H1 (cell line): ENCODE measurements around the gene PIAS4. TPM values are rescaled to one million over a fixed set of nuclear protein-coding genes. Genes with fewer than 3 reads are reported as not detected.

Experiments
- CTCF ChIA-PET: fragments of 300-600 bp; sonication (Branson Sonifier 250); formaldehyde crosslinking; loops from one replicate; lab custom pipeline; 2021; ENCODE audit not compliant: partially characterized antibody; lab: Charles Lee
- POLR2A ChIA-PET: fragments of 300-600 bp; sonication (Branson Sonifier 250); formaldehyde crosslinking; loops from one replicate; lab custom pipeline; 2021; ENCODE audit warnings: inconsistent platforms; ENCODE audit not compliant: partially characterized antibody; lab: Charles Lee
- DNase-seq, 2 experiments: peaks; one replicate each; pipeline versions ENCODE4 v3.0.0 to v3.0.0-alpha.2; 2010 to 2022; ENCODE audit warnings: low spot score in 2 of 2, low read depth in 1 of 2, mixed read lengths in 1 of 2
- FAIRE-seq: peaks from 2 replicates; lab custom pipeline; 2011; peaks lifted over from hg19 to GRCh38; lab: Jason Lieb, UNC
- H2AFZ ChIP-seq: 2 replicates; pipeline ENCODE4 v1.8.1; 2012; ENCODE audit warnings: low read length, inconsistent platforms
- H2AK5ac ChIP-seq: 2 replicates; pipeline ENCODE4 v1.6.1; 2013; ENCODE audit warnings: low read depth, low read length
- H2BK120ac ChIP-seq: replicated peaks from 2 replicates; pipeline ENCODE3; 2013; ENCODE audit warnings: low read depth, low read length, inconsistent platforms
- H2BK12ac ChIP-seq: 2 replicates; pipeline ENCODE4 v1.6.1; 2013; ENCODE audit warnings: low read depth, low read length
- H2BK15ac ChIP-seq: 2 replicates; pipeline ENCODE4 v1.6.1; 2013; ENCODE audit warnings: low read length
- H2BK20ac ChIP-seq: 2 replicates; pipeline ENCODE4 v1.6.1; 2013; ENCODE audit warnings: low read length
- H2BK5ac ChIP-seq: 2 replicates; pipeline ENCODE4 v1.6.1; 2013; ENCODE audit warnings: low read depth, low read length
- H3K14ac ChIP-seq: 2 replicates; pipeline ENCODE4 v1.6.1; 2013; ENCODE audit warnings: inconsistent platforms; ENCODE audit not compliant: insufficient read length
- H3K18ac ChIP-seq: 2 replicates; pipeline ENCODE4 v1.6.1; 2013; ENCODE audit warnings: low read length; ENCODE audit errors: extremely low read depth
- H3K23ac ChIP-seq: 2 replicates; pipeline ENCODE4 v1.6.1; 2013; ENCODE audit warnings: inconsistent platforms; ENCODE audit not compliant: insufficient read length
- H3K23me2 ChIP-seq: 2 replicates; pipeline ENCODE4 v1.6.1; 2013; ENCODE audit warnings: low read depth, low read length
- H3K27ac ChIP-seq: 2 replicates; pipeline ENCODE4 v1.6.1; 2011; ENCODE audit warnings: low read depth, low read length, inconsistent platforms
- H3K27me3 ChIP-seq, 4 experiments: replicated peaks in 1 of 4; 1 replicate in 1 of 4; 2 replicates in 3 of 4; pipeline versions ENCODE4 v1.6.1 to v1.8.1; 2011 to 2013; ENCODE audit warnings: low read length in 3 of 4, mild to moderate bottlenecking in 3 of 4, inconsistent platforms in 2 of 4, mixed read lengths in 2 of 4, moderate library complexity in 1 of 4; ENCODE audit not compliant: control insufficient read depth in 3 of 4, insufficient read depth in 3 of 4; ENCODE audit errors: extremely low read depth in 1 of 4
- H3K36me3 ChIP-seq, 4 experiments: 2 replicates each; pipeline versions ENCODE4 v1.6.1 to v1.8.1; 2011 to 2013; ENCODE audit warnings: mild to moderate bottlenecking in 4 of 4, low read length in 3 of 4, moderate library complexity in 2 of 4, control low read depth in 1 of 4, inconsistent platforms in 1 of 4; ENCODE audit not compliant: insufficient read depth in 4 of 4, control insufficient read depth in 2 of 4
- H3K4ac ChIP-seq: replicated peaks from 2 replicates; pipeline ENCODE3; 2013; ENCODE audit warnings: low read length, low read depth, mixed read lengths, inconsistent platforms; ENCODE audit not compliant: insufficient read length
- H3K4me1 ChIP-seq, 4 experiments: replicated peaks in 1 of 4; 1 replicate in 1 of 4; 2 replicates in 3 of 4; pipeline versions ENCODE4 v1.6.1 to v1.8.1; 2011 to 2013; ENCODE audit warnings: low read length in 3 of 4, inconsistent platforms in 2 of 4, mixed read lengths in 1 of 4; ENCODE audit not compliant: insufficient read depth in 4 of 4, control insufficient read depth in 3 of 4
- H3K4me2 ChIP-seq, 2 experiments: 2 replicates each; pipeline versions ENCODE4 v1.6.1 to v1.8.1; 2011 to 2013; ENCODE audit warnings: low read depth in 2 of 2, low read length in 2 of 2, control low read depth in 1 of 2, inconsistent platforms in 1 of 2, mild to moderate bottlenecking in 1 of 2; ENCODE audit not compliant: insufficient read depth in 1 of 2
- H3K4me3 ChIP-seq, 4 experiments: fragments of 200-600, 300-600 bp in 1 of 4; sonication (generic), shearing (Covaris generic), sonication (Bioruptor Twin) in 1 of 4; 2 replicates each; pipeline versions ENCODE4 v1.5.1 to v1.8.1; 2011 to 2016; ENCODE audit warnings: low read length in 4 of 4, low read depth in 3 of 4, control low read depth in 2 of 4, inconsistent platforms in 2 of 4, mild to moderate bottlenecking in 2 of 4, mixed read lengths in 1 of 4, moderate library complexity in 1 of 4; ENCODE audit not compliant: insufficient read depth in 2 of 4; ENCODE audit errors: extremely low read depth in 1 of 4
- H3K56ac ChIP-seq: replicated peaks from 2 replicates; pipeline ENCODE3; 2013; ENCODE audit warnings: low read depth, mild to moderate bottlenecking, mixed read lengths, low read length, inconsistent platforms; ENCODE audit not compliant: insufficient read length
- H3K79me1 ChIP-seq: 2 replicates; pipeline ENCODE4 v1.6.1; 2013; ENCODE audit warnings: low read depth, low read length, control low read depth
- H3K79me2 ChIP-seq, 2 experiments: 2 replicates each; pipeline versions ENCODE4 v1.6.1 to v1.8.1; 2012 to 2013; ENCODE audit warnings: low read length in 2 of 2, mild to moderate bottlenecking in 2 of 2, inconsistent platforms in 1 of 2; ENCODE audit not compliant: insufficient read depth in 2 of 2, control insufficient read depth in 1 of 2
- H3K9ac ChIP-seq, 4 experiments: replicated peaks in 1 of 4; 1 replicate in 1 of 4; 2 replicates in 3 of 4; pipeline versions ENCODE4 v1.6.1 to v1.8.1; 2011 to 2013; ENCODE audit warnings: low read depth in 3 of 4, low read length in 3 of 4, control low read depth in 2 of 4, mild to moderate bottlenecking in 2 of 4, moderate library complexity in 2 of 4, inconsistent platforms in 1 of 4; ENCODE audit errors: extremely low read depth in 1 of 4
- H3K9me3 ChIP-seq, 2 experiments: 2 replicates each; pipeline versions ENCODE4 v1.6.1 to v1.8.1; 2012 to 2013; ENCODE audit warnings: mild to moderate bottlenecking in 2 of 2, moderate library complexity in 2 of 2, control low read depth in 1 of 2, inconsistent platforms in 1 of 2, low read depth in 1 of 2, low read length in 1 of 2, mixed read lengths in 1 of 2; ENCODE audit not compliant: insufficient read depth in 2 of 2
- H4K20me1 ChIP-seq, 2 experiments: replicated peaks in 1 of 2; 2 replicates each; pipeline versions ENCODE3 to v1.8.1; 2011 to 2013; ENCODE audit warnings: inconsistent platforms in 2 of 2, low read length in 2 of 2, mild to moderate bottlenecking in 1 of 2; ENCODE audit not compliant: insufficient read depth in 2 of 2, control insufficient read depth in 1 of 2
- H4K5ac ChIP-seq: 2 replicates; pipeline ENCODE4 v1.6.1; 2013; ENCODE audit warnings: low read length, low read depth, mixed read lengths, inconsistent platforms; ENCODE audit not compliant: insufficient read length
- H4K8ac ChIP-seq: 2 replicates; pipeline ENCODE4 v1.8.0; 2013; ENCODE audit warnings: mild to moderate bottlenecking, moderate library complexity, low read length, inconsistent platforms; ENCODE audit not compliant: insufficient read depth; ENCODE audit errors: extremely low read depth
- H4K91ac ChIP-seq: replicated peaks from 2 replicates; pipeline ENCODE3; 2013; ENCODE audit warnings: low read length, mixed read lengths, inconsistent platforms; ENCODE audit not compliant: insufficient read length
- KDM1A ChIP-seq: fragments of 200-600, 300-600 bp; sonication (generic); IDR thresholded peaks from 2 replicates; pipeline ENCODE4 v1.7.1; 2016; ENCODE audit warnings: mild to moderate bottlenecking, low read length, borderline replicate concordance
- WGBS, 2 experiments: shearing (Covaris generic) in 1 of 2; methylation state at CpG; one replicate each; pipeline versions ENCODE4 v1.1.6 to v1.1.7; 2013 to 2015; ENCODE audit warnings: low lambda C conversion rate in 2 of 2, mixed read lengths in 2 of 2, inconsistent platforms in 1 of 2, low coverage in 1 of 2, missing lambda C conversion rate in 1 of 2; ENCODE audit not compliant: insufficient replicate concordance in 2 of 2, insufficient coverage in 1 of 2, insufficient read length in 1 of 2; ENCODE audit errors: extremely low coverage in 1 of 2, missing lambda C conversion rate in 1 of 2; 5-methylcytosine and 5-hydroxymethylcytosine counted together
- polyA plus RNA-seq, 7 experiments: library from polyadenylated mRNA; depleted of rRNA in 3 of 7; stranded (reverse) in 5 of 7; unstranded in 2 of 7; fragments of >200 nt in 5 of 7; fragments of 200-250 nt in 2 of 7; gene quantifications; 1 replicate in 5 of 7; 2 replicates in 1 of 7; 4 replicates in 1 of 7; pipeline versions ENCODE4 v1.2.1 to v1.2.3, GENCODE V29; 2011 to 2013; ENCODE audit warnings: missing spikeins in 2 of 7, mixed read lengths in 2 of 7
- total RNA-seq: library from RNA; stranded (reverse); fragmentation: NEBNext Ultra II Directional; extraction: Animal tissue kit (Norgen Biotek cat#: 25700); gene quantifications from 2 replicates; pipeline ENCODE4 v1.2.1, GENCODE V29; 2021

PIAS4 gene
- total and polyA plus RNA-seq, 2 of the 8 experiments (the other 6 are each of a cell fraction or from before 2014, with no cell fraction given), result 30.2 to 51.4 TPM

- Histone ChIP-seq H3K79me2 (peaks cover 16 to 78% of the 10 kb centered on the region in 2 experiments; a peak in 3 of 4 replicates), H2BK5ac (no peak overlapping the region), H3K27me3 (no peaks in the 10 kb centered on the region), H3K23me2 (0 out of 2 replicates have a peak, but pooled peaks cover 3% of the 10 kb centered on the region), H3K9ac (no peak overlapping the region), H2BK15ac (no peak overlapping the region), H2BK12ac (no peak overlapping the region), H2BK20ac (no peak overlapping the region), H3K56ac (no peak overlapping the region), H4K91ac (no peak overlapping the region), H3K4ac (no peak overlapping the region), H4K20me1 (peaks cover 47 to 52% of the 10 kb centered on the region in 2 experiments), H3K18ac (no peak overlapping the region), H3K4me1 (peaks cover 0 to 40% (median 17%) of the 10 kb centered on the region in 4 experiments; a peak in 5 of 7 replicates), H4K5ac (no peak overlapping the region), H3K4me3 (no peak overlapping the region), H3K14ac (no peak overlapping the region), H3K79me1 (peaks cover 20% of the 10 kb centered on the region), H3K27ac (0 out of 2 replicates have a peak overlapping the region, but pooled peaks have one; percentile 33), H2AFZ (no peak overlapping the region), H3K9me3 (no peaks in the 10 kb centered on the region), H4K8ac (peak overlapping the region; percentile 42), H2AK5ac (no peak overlapping the region), H3K36me3 (peaks cover 2 to 21% (median 10%) of the 10 kb centered on the region in 4 experiments), H3K4me2 (no peak overlapping the region), H3K23ac (no peak overlapping the region), H2BK120ac (no peak overlapping the region)
- FAIRE-seq (no peak), DNase-seq (no peak)
- ChIA-PET POLR2A (interaction anchor here (0.6 to 2.7 kb wide), 16 partner anchors 8 to 1056 kb away, joined by 3 to 10 read pairs (median 4); partner anchors contain the start of genes EEF2, PIAS4 and ZBTB7A), CTCF (interaction anchor here (0.7 to 1.9 kb wide), 5 partner anchors 8 to 920 kb away, joined by 3 to 6 read pairs (median 3); no protein-coding TSS in a partner anchor)
- 89% methylated on average over 15 of the region's 22 CpGs; no CpG with 5 or more reads in 1 of the 2 experiments for WGBS, 2 experiments
- 0 out of 2 replicates have a peak, but pooled peaks have one; percentile 29 for TF ChIP-seq KDM1A
Observed at GRCh38 chr19:4057931-4058692, 50.6 kb downstream of the PIAS4 start.
